ENCODE measurements around the gene TASL.

DNA sequence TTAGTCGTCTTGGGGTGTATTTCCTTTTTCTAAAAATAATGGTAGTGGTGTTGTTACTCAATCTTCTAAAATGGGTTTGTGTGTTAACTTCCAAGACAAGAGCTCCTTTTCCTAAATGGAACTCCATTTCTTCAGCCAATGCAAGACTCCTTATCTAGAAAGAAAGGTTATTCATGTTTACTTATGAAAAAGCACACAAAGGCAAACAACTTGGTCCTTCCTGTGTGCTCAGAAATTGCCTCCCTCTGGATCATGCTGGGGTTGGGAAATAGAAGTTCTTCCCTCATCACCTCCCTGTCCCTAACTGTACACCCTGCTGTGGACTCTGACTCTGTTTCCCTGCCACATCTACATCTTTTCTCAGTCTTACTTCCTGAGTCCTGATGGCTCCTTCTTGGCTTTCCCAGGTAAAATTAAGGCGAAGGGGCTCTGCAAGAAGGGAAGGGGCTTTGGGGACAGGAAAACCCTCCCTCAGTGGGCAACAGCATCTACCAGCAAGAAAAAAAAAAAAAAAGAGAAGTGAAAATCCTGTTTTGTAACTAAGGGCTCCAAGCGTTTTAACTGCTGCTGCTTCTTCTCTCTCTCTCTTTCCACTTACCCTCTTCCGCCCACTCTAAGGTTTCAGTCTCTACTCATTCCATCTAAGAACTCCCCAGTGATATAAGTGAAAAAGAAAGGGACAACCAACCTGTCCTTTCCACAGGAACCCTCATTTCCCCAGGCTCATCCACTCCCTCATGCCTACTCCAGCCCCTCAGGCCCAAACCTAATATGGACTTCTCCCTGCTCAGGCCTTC lies 19.8 kb upstream of the TASL start:
- TF ChIP-seq, protein P1, sequence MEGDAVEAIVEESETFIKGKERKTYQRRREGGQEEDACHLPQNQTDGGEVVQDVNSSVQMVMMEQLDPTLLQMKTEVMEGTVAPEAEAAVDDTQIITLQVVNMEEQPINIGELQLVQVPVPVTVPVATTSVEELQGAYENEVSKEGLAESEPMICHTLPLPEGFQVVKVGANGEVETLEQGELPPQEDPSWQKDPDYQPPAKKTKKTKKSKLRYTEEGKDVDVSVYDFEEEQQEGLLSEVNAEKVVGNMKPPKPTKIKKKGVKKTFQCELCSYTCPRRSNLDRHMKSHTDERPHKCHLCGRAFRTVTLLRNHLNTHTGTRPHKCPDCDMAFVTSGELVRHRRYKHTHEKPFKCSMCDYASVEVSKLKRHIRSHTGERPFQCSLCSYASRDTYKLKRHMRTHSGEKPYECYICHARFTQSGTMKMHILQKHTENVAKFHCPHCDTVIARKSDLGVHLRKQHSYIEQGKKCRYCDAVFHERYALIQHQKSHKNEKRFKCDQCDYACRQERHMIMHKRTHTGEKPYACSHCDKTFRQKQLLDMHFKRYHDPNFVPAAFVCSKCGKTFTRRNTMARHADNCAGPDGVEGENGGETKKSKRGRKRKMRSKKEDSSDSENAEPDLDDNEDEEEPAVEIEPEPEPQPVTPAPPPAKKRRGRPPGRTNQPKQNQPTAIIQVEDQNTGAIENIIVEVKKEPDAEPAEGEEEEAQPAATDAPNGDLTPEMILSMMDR (IDR thresholded peaks at IDR 0.05), result no peak
- TF ChIP-seq, protein P2, sequence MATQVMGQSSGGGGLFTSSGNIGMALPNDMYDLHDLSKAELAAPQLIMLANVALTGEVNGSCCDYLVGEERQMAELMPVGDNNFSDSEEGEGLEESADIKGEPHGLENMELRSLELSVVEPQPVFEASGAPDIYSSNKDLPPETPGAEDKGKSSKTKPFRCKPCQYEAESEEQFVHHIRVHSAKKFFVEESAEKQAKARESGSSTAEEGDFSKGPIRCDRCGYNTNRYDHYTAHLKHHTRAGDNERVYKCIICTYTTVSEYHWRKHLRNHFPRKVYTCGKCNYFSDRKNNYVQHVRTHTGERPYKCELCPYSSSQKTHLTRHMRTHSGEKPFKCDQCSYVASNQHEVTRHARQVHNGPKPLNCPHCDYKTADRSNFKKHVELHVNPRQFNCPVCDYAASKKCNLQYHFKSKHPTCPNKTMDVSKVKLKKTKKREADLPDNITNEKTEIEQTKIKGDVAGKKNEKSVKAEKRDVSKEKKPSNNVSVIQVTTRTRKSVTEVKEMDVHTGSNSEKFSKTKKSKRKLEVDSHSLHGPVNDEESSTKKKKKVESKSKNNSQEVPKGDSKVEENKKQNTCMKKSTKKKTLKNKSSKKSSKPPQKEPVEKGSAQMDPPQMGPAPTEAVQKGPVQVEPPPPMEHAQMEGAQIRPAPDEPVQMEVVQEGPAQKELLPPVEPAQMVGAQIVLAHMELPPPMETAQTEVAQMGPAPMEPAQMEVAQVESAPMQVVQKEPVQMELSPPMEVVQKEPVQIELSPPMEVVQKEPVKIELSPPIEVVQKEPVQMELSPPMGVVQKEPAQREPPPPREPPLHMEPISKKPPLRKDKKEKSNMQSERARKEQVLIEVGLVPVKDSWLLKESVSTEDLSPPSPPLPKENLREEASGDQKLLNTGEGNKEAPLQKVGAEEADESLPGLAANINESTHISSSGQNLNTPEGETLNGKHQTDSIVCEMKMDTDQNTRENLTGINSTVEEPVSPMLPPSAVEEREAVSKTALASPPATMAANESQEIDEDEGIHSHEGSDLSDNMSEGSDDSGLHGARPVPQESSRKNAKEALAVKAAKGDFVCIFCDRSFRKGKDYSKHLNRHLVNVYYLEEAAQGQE (IDR thresholded peaks at IDR 0.05; ENCODE audit: insufficient read depth in 1 of 2, low read depth in 2 of 2, low read length in 1 of 2), result no peak
- TF ChIP-seq POLR2AphosphoS5 (IDR thresholded peaks at IDR 0.05; ENCODE audit: low read depth, low read length), result no peak
- TF ChIP-seq TCF7L2 (IDR thresholded peaks at IDR 0.05; ENCODE audit: low read depth, low read length), result no peak

Measured in Panc1 (cell line).